HG03521 (cell line): Measurements from ENCODE around the gene LRP2.

ENCODE experiments used
- ATAC-seq: cut with Tn5 transposase; IDR thresholded peaks from one replicate; pipeline ENCODE4 v1.9.1; 2021; ENCODE audit warnings: mild to moderate bottlenecking, moderate library complexity; ENCODE audit not compliant: unreplicated experiment

Gene LRP2

GRCh38 chr2:169094676-169095075 is 267.7 kb downstream of the LRP2 start:
- no peak for ATAC-seq

DNA sequence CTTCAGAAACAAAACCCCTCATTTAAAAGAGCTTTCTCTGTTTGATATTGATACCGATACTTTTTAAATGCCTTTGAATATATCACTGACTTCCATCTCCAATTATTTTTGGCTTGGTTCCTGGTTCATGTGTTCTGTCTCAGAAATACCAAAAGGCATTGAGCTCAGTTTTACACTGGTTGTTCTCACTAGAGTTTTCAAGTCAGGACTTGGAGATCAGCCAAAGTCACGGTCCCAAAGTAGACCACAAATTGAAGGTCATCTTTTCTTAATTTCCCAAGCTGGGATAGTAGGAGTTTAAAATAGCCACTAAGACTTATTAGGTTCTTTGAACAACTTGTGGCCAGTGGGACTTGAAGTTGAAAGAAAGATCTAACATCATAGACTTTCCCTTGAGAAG is 268.8 kb downstream of the LRP2 start:
- no peak for ATAC-seq

DNA sequence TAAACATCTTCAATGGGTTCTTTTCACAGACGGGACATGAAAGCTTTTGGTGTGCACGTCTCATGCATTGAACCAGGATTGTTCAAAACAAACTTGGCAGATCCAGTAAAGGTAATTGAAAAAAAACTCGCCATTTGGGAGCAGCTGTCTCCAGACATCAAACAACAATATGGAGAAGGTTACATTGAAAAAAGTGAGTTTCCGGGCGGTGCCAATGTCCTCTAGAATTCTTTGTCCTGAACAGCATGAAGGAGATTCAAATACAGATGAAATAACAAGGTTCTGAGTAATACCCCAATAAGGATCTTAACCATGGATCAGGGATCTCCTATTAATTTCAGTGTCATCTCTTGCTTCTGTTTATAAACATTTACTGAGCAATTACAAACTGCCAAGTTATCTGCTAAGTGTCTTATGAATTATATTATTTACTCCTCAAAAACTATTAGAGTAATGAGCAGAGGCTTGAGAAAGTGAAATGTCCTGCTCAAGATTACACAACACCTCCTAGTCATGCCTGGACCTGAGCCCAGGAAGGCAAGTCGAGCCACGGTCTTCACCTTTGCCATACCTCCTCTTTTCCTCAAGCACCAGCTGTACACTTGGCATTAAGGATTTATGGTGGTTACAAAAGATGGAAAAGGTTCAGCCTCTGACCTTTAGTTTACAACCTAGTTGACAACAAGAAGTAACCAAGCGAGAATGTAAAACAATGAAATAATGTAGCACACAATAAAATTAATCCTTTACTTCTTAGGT is 270.4 kb downstream of the LRP2 start:
- ATAC-seq, result no peak

- no peak for ATAC-seq
These were observed 271.1 kb downstream of the LRP2 start for GRCh38 chr2:169091256-169091655.

DNA sequence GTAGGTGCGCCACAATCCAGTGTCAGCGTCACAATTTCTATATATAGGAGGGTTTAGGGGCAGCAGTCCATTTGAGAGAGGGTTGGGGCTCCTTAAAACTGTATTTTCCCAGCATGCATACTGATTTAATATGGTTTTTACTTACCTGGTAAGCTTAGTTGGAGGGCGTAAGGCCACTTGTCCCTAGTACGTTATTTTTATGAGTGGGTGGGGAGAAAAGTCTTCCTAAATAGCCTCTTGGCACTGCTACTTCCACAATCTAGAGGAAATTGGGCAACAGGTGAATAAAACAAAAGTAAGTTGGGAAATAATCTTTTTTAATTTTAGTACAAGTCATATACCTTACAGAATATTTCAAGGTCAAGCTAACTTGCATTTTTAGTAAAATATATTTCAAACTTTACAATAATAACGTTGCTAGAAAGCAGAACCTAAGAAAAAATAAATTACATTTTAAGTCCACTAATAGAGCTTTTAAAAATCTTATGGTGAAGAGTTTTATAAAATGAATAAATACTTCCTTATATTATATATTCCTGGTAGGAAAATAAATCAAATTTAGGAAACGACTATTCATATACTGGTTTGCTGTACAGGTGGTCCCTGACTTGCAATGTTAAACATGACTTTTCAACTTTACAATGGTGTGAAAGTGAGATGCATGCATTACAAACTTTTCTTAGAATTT is 272.1 kb downstream of the LRP2 start:
- no peak for ATAC-seq

GRCh38 chr2:169089182-169089581 is 273.2 kb downstream of the LRP2 start:
- ATAC-seq, result no peak

DNA sequence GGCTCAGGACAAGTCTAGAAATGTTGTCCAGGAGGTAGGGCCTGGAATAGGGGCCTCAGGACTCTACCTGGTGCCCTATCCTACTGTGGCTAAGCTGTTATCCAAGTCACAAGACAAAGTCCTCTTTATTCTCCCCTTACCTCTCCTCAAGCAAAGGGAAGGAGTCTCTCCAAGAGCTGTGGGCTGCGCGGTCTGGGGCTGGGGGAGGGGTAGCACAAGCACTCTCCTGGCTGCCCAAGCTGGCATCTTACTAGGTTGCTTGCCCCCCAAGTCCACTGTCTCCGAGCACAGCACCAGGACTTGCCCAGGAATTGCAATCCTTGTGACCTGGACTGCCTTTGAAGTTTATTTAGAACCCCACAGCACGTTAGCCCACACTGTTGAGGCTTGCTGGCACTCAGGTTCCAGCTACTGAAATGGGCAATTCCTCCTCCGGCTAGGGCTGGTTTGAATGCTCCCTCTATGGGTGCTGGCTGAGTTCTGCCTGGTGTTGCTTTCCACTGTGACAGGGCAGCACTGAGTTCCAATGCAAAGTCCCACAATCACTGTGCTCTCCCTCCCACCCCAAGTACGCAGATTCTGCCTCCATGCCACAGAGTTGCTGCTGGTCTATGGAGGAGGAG is 274.5 kb downstream of the LRP2 start:
- ATAC-seq, result no peak

GRCh38 chr2:169086893-169087467 is 275.4 kb downstream of the LRP2 start:
- ATAC-seq, result no peak

- ATAC-seq, result no peak
These were observed 279.3 kb downstream of the LRP2 start for GRCh38 chr2:169082995-169083394.

- no peak for ATAC-seq
These were observed 280.8 kb downstream of the LRP2 start for GRCh38 chr2:169081551-169081950.

DNA sequence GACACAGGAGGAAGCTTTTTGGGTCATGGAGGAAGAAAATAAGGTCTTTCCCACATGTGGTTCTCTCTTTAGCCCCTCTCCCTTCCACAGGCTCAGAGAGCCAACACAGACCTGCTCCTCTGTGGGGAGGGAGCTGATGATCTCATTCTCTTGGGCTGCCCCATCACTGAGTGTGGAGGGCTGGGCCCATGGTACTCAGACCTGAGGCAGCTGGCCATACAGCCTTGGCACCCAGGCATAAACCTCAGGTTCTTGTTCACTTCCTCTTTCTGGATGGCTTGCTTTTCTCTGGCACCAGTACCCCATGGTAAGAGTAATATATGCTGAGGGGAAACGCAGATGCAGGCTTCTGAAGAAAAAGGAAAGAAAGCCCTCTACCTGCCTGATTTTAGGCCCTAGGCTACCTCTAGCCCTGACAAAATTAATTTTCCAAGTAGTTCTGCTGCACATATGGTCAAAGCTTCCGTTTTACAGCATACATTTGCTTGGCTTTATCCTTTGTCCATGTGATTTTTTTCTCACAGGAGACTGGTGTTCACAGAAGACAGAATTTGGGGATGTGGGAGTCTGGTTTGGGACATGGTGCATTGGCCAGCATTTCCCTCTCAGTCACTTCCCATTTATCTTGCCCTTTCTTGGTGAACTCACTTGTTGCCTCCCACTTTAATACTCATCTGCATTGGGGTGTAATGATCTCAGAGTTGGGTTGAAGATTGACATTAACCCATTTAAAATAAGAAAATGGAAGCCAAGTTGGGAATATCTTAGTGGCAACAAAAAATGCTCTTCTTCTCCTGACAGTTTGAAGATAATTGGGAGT is 281.9 kb downstream of the LRP2 start:
- peak; percentile 66 for ATAC-seq

- no peak for ATAC-seq
These were observed 284.6 kb downstream of the LRP2 start for GRCh38 chr2:169077674-169078240.
